Measurements from ENCODE around the gene NGB. TPM values are rescaled to one million over a fixed set of nuclear protein-coding genes. Genes with fewer than 3 reads are reported as not detected.

The NGB gene
- total RNA-seq, 4 donors from 2014 or later = not detected

GRCh38 chr14:77305696-77306095, 34.7 kb upstream of the NGB start:
- H3K27me3 ChIP-seq = no peaks in the 10 kb centered on the region
- H3K4me3 ChIP-seq = peak overlapping the region in 1 of 4 donors; percentile 8
- no peak for TF ChIP-seq EP300 (IDR thresholded peaks at IDR 0.05)
- no peak for TF ChIP-seq POLR2A (IDR thresholded peaks at IDR 0.05)
- TF ChIP-seq, protein P1, sequence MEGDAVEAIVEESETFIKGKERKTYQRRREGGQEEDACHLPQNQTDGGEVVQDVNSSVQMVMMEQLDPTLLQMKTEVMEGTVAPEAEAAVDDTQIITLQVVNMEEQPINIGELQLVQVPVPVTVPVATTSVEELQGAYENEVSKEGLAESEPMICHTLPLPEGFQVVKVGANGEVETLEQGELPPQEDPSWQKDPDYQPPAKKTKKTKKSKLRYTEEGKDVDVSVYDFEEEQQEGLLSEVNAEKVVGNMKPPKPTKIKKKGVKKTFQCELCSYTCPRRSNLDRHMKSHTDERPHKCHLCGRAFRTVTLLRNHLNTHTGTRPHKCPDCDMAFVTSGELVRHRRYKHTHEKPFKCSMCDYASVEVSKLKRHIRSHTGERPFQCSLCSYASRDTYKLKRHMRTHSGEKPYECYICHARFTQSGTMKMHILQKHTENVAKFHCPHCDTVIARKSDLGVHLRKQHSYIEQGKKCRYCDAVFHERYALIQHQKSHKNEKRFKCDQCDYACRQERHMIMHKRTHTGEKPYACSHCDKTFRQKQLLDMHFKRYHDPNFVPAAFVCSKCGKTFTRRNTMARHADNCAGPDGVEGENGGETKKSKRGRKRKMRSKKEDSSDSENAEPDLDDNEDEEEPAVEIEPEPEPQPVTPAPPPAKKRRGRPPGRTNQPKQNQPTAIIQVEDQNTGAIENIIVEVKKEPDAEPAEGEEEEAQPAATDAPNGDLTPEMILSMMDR (IDR thresholded peaks at IDR 0.05) = no peak
- peaks cover 0 to 22% (median 0%) of the 10 kb centered on the region in 3 donors for H3K36me3 ChIP-seq
- WGBS, 2 donors = 38 to 57% methylated on average over 4 of the region's 4 CpGs
- H3K27ac ChIP-seq = peak overlapping the region; percentile 72 to 95 (median 80)
- H3K9me3 ChIP-seq = no peaks in the 10 kb centered on the region
- H3K4me1 ChIP-seq = peaks cover 0 to 82% (median 29%) of the 10 kb centered on the region in 4 donors
- no peak for DNase-seq (ENCODE audit: low spot score in 2 of 2)

DNA sequence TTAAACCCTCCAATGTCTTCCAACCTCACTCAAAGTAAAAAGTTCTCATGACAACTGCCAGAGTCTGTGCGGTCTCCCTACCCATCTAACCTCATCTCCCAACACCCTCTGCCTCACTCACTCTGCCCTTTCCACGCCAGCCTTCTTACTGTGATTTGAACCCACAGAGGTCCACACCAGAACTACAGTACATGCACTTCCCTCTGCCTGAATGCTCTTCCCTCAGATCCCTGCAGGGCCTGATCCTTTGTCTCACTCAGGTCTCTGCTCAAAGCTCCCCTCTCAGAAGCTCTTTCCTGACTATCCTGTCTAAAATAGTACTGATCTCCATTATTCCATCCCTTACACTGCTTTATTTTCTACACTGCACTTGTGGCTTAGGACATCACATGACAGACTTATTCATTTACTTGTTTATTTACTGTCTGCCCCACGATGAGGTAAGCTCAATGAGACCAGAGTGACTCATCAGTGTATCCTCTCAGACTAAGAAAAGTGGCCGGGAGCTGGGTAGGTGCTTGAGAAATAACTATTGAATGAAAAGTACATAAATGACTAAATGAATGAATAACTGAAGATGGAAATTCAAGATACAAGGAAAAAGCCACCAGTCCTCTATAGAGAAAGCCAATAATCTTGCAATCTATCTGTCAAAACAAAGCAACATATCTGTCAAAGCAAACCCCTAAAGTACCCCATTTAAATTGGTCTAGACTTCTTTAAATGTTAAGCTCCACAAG, 32.6 kb upstream of the NGB start:
- Histone ChIP-seq H3K36me3 (peaks cover 0 to 29% (median 0%) of the 10 kb centered on the region in 3 donors), H3K4me3 (no peak overlapping the region), H3K4me1 (peaks cover 0 to 67% (median 29%) of the 10 kb centered on the region in 4 donors), H3K27ac (peak overlapping the region; percentile 23 to 95 (median 68)), H3K27me3 (no peaks in the 10 kb centered on the region), H3K9me3 (no peaks in the 10 kb centered on the region)
- no peak for TF ChIP-seq POLR2A (IDR thresholded peaks at IDR 0.05)
- TF ChIP-seq, protein P1 (IDR thresholded peaks at IDR 0.05) = no peak
- TF ChIP-seq EP300 (IDR thresholded peaks at IDR 0.05) = peak in 1 of 2 donors; percentile 39
- no peak for DNase-seq (ENCODE audit: low spot score in 2 of 2)
- WGBS, 2 donors = 43 to 47% methylated on average over 4 of the region's 4 CpGs

DNA sequence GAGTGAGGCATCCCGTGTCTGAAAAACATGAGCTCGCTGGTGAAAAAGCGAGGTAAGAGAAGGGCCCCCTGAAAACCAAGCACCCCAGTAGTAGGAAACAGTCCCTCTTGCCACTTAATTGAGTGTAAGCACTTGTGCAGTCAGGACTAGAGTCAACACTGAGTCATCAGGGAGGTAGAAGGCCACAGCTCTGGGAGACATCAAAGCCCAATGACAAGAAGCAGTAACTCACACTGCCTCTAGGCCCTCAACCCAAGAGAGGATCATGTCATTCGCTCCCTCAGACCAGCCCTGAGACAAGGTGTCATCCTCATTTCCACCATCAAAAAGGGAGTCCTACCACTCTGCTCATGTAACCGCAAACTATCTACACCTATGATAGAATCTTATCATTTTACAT, 31.9 kb upstream of the NGB start:
- TF ChIP-seq, protein P1 (IDR thresholded peaks at IDR 0.05) = no peak
- TF ChIP-seq EP300 (IDR thresholded peaks at IDR 0.05) (no peak), POLR2A (IDR thresholded peaks at IDR 0.05) (no peak)
- WGBS, 2 donors = 91 to 97% methylated on average over 5 of the region's 5 CpGs

DNA sequence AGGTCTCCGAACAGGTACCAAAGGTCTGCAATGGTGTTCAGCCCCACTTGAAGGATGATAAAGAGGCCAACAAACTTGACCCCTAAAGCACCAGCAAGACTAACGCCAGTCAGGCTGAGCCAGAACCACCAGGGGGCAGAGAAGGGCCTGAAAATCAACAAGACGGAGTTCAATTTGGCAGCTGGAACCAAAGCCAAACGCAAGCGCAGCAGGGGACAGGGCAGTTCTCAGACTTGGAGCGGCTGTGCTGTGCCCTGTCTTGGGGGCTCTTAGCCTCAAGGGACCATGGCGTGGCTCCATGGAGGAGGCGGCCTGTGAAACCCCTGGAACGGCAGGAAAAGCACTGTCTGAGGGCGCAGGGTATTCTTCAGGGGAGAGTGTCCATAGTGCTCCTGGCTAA, 30.1 kb upstream of the NGB start:
- 24 to 29% methylated on average over 9 to 10 of the region's 10 CpGs for WGBS, 2 donors
- H3K4me1 ChIP-seq = peaks cover 0 to 44% (median 21%) of the 10 kb centered on the region in 4 donors
- no peaks in the 10 kb centered on the region for H3K27me3 ChIP-seq
- TF ChIP-seq, protein P1 (IDR thresholded peaks at IDR 0.05) = peak; percentile 69 to 91 (median 78)
- TF ChIP-seq EP300 (IDR thresholded peaks at IDR 0.05) (peak in 1 of 2 donors; percentile 54), POLR2A (IDR thresholded peaks at IDR 0.05) (no peak)
- H3K9me3 ChIP-seq = no peaks in the 10 kb centered on the region
- peak overlapping the region in 2 of 4 donors; percentile 87 to 95 for H3K27ac ChIP-seq
- H3K36me3 ChIP-seq = peaks cover 0 to 52% (median 0%) of the 10 kb centered on the region in 3 donors
- peak overlapping the region in 1 of 4 donors; percentile 4 for H3K4me3 ChIP-seq
- DNase-seq (ENCODE audit: low spot score in 2 of 2) = peak; percentile 66 to 85

More for the DNA sequence above, 31.9 kb upstream of the NGB start:
- Histone ChIP-seq H3K27ac (peak overlapping the region in 3 of 4 donors; percentile 48 to 95 (median 87)), H3K27me3 (no peaks in the 10 kb centered on the region), H3K9me3 (no peaks in the 10 kb centered on the region), H3K4me3 (no peak overlapping the region), H3K4me1 (peaks cover 0 to 61% (median 26%) of the 10 kb centered on the region in 4 donors), H3K36me3 (peaks cover 0 to 36% (median 0%) of the 10 kb centered on the region in 3 donors)
- DNase-seq (ENCODE audit: low spot score in 2 of 2) = no peak

- DNase-seq (ENCODE audit: low spot score in 2 of 2) = no peak
- no peak overlapping the region for H3K4me3 ChIP-seq
- TF ChIP-seq POLR2A (IDR thresholded peaks at IDR 0.05) (no peak), EP300 (IDR thresholded peaks at IDR 0.05) (no peak)
- TF ChIP-seq, protein P1 (IDR thresholded peaks at IDR 0.05) = no peak
- no peaks in the 10 kb centered on the region for H3K9me3 ChIP-seq
- no peak overlapping the region for H3K27ac ChIP-seq
- WGBS, 2 donors = 88% methylated on average over 4 of the region's 4 CpGs
- H3K27me3 ChIP-seq = no peaks in the 10 kb centered on the region
- peaks cover 0 to 30% (median 11%) of the 10 kb centered on the region in 4 donors for H3K4me1 ChIP-seq
- H3K36me3 ChIP-seq = peaks cover 0 to 54% (median 0%) of the 10 kb centered on the region in 3 donors
Observed at GRCh38 chr14:77299771-77300170, 28.8 kb upstream of the NGB start.
